Mesothelial cell of epicardium (in vitro differentiated cells): ENCODE results near the gene PDE1C. TPM values are rescaled to one million over a fixed set of nuclear protein-coding genes. Genes with fewer than 3 reads are reported as not detected.

Experiments
- DNase-seq, 2 experiments: peaks; one replicate each; pipeline ENCODE4 v3.0.0; 2021; ENCODE audit warnings: low spot score in 2 of 2; ENCODE audit not compliant: unreplicated experiment in 2 of 2
- H3K27ac Mint-ChIP-seq: 2 replicates; pipeline ENCODE4 v1.8.0; 2021; ENCODE audit warnings: mixed read lengths
- H3K27me3 Mint-ChIP-seq: 2 replicates; pipeline ENCODE4 v1.8.0; 2021; ENCODE audit warnings: low read depth, mixed read lengths
- H3K36me3 Mint-ChIP-seq: 2 replicates; pipeline ENCODE4 v1.8.0; 2021; ENCODE audit warnings: mixed read lengths
- H3K4me1 Mint-ChIP-seq: 2 replicates; pipeline ENCODE4 v1.8.0; 2021; ENCODE audit warnings: mixed read lengths
- H3K4me3 Mint-ChIP-seq: 2 replicates; pipeline ENCODE4 v1.8.0; 2021; ENCODE audit warnings: mild to moderate bottlenecking, moderate library complexity, mixed read lengths
- H3K9me3 Mint-ChIP-seq: 2 replicates; pipeline ENCODE4 v1.8.0; 2021; ENCODE audit warnings: mixed read lengths
- total RNA-seq: library from RNA; stranded (reverse); gene quantifications from 3 replicates; pipeline ENCODE4 v1.2.1, GENCODE V29; 2021
- TF ChIP-seq, protein P1 (sequence below): fragments of 200-600 bp; sonication (generic); IDR thresholded peaks from one replicate; pipeline ENCODE4 v1.5.0; 2021; ENCODE audit warnings: antibody characterized with exemption; ENCODE audit not compliant: unreplicated experiment

Gene PDE1C
- total RNA-seq, 1 donor from 2014 or later: 0.94 TPM

DNA sequence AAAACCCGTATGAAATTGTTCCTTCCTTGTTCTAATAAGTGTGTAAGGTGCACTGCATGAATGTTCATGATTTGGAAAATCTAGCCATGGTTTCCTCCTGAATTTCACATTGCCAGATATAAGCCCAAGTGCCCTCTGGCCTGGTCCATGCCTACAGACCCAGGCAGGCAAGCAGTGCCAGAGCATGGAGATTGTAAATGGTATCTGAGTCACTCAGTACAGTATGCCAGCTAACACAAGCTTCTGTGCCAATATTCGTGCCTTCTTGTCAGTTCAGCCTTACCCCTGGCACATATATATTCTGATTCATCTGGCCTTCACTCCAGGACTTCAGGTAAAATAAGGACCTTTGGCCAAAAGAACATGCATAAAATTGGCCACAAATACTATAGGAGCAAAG lies 38.4 kb upstream of the PDE1C start:
- H3K9me3 Mint-ChIP-seq: peaks cover 46% of the 10 kb centered on the region
- H3K4me1 Mint-ChIP-seq: no peaks in the 10 kb centered on the region
- H3K36me3 Mint-ChIP-seq: no peaks in the 10 kb centered on the region

GRCh38 chr7:32104766-32105165 lies 34.6 kb upstream of the PDE1C start:
- Mint-ChIP-seq H3K9me3 (peaks cover 28% of the 10 kb centered on the region), H3K36me3 (no peaks in the 10 kb centered on the region), H3K27me3 (peaks cover 13% of the 10 kb centered on the region), H3K4me1 (no peaks in the 10 kb centered on the region), H3K4me3 (no peak overlapping the region), H3K27ac (no peak overlapping the region)
- TF ChIP-seq, protein P1, sequence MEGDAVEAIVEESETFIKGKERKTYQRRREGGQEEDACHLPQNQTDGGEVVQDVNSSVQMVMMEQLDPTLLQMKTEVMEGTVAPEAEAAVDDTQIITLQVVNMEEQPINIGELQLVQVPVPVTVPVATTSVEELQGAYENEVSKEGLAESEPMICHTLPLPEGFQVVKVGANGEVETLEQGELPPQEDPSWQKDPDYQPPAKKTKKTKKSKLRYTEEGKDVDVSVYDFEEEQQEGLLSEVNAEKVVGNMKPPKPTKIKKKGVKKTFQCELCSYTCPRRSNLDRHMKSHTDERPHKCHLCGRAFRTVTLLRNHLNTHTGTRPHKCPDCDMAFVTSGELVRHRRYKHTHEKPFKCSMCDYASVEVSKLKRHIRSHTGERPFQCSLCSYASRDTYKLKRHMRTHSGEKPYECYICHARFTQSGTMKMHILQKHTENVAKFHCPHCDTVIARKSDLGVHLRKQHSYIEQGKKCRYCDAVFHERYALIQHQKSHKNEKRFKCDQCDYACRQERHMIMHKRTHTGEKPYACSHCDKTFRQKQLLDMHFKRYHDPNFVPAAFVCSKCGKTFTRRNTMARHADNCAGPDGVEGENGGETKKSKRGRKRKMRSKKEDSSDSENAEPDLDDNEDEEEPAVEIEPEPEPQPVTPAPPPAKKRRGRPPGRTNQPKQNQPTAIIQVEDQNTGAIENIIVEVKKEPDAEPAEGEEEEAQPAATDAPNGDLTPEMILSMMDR: no peak
- no peak for DNase-seq

More for the DNA sequence above, 38.4 kb upstream of the PDE1C start:
- Mint-ChIP-seq H3K4me3 (no peak overlapping the region), H3K27me3 (peaks cover 4% of the 10 kb centered on the region), H3K27ac (no peak overlapping the region)
- DNase-seq: no peak
- TF ChIP-seq, protein P1: no peak

DNA sequence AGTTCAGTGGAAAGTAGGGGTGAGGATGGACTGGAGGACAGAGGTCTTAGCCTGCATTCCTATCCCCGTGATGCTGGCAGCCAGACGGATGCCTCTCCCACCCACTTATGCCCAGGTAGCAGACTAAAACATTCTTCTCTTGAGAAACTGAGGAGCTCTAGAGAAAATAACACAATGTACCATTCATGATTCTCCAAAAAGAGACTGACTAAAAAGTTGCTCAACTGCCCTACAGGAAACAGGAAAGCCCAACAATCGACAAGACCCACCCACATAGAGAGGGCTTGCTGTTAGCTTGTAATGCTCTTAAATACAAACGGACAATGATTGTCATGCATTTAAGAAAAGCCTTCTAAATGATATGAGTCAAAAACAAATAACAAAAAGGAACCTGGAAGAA lies 33.2 kb upstream of the PDE1C start:
- no peak for DNase-seq
- Mint-ChIP-seq H3K27ac (no peak overlapping the region), H3K4me3 (no peak overlapping the region), H3K4me1 (no peaks in the 10 kb centered on the region), H3K9me3 (peaks cover 23% of the 10 kb centered on the region), H3K36me3 (no peaks in the 10 kb centered on the region), H3K27me3 (peaks cover 13% of the 10 kb centered on the region)
- TF ChIP-seq, protein P1: no peak

- H3K4me3 Mint-ChIP-seq: no peak overlapping the region
- TF ChIP-seq, protein P1: no peak
- no peak overlapping the region for H3K27ac Mint-ChIP-seq
- H3K36me3 Mint-ChIP-seq: no peaks in the 10 kb centered on the region
- peaks cover 13% of the 10 kb centered on the region for H3K27me3 Mint-ChIP-seq
- peaks cover 22% of the 10 kb centered on the region for H3K9me3 Mint-ChIP-seq
- no peaks in the 10 kb centered on the region for H3K4me1 Mint-ChIP-seq
- no peak for DNase-seq
These were observed 32.2 kb upstream of the PDE1C start for GRCh38 chr7:32102432-32102873.

- Mint-ChIP-seq H3K4me1 (no peaks in the 10 kb centered on the region), H3K36me3 (no peaks in the 10 kb centered on the region), H3K9me3 (peaks cover 7% of the 10 kb centered on the region), H3K27me3 (peaks cover 15% of the 10 kb centered on the region), H3K4me3 (no peak overlapping the region), H3K27ac (no peak overlapping the region)
- DNase-seq: no peak
- TF ChIP-seq, protein P1: no peak
These were observed 30.2 kb upstream of the PDE1C start for GRCh38 chr7:32100407-32100907.

DNA sequence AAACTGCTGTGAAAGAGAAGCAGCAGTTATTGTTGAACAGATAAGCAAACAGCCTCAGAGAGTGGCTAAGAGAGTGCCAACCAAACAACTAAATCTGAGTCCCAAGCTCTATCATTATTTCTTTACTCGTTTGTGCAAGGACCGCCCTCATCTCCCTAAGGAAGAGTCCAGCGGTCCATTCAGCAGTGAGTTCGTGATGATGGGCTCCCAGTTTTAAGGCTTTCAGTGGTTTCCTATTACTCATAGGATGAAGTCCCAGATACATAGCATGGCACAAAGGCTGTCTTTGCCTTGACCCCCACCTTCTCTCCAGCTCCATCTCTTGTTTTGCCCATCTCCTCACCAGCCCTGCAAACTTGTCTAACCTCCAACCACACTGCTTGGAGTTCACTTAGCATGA lies 24.3 kb upstream of the PDE1C start:
- no peak for DNase-seq
- H3K4me1 Mint-ChIP-seq: no peaks in the 10 kb centered on the region
- H3K27me3 Mint-ChIP-seq: peaks cover 33% of the 10 kb centered on the region
- no peak overlapping the region for H3K4me3 Mint-ChIP-seq
- H3K36me3 Mint-ChIP-seq: no peaks in the 10 kb centered on the region
- H3K27ac Mint-ChIP-seq: no peak overlapping the region
- no peaks in the 10 kb centered on the region for H3K9me3 Mint-ChIP-seq
- TF ChIP-seq, protein P1: no peak
